Measurements from ENCODE around the gene SKOR2. TPM values are rescaled to one million over a fixed set of nuclear protein-coding genes. Genes with fewer than 3 reads are reported as not detected.

Gene SKOR2
- total RNA-seq, 4 donors from 2014 or later = not detected

DNA sequence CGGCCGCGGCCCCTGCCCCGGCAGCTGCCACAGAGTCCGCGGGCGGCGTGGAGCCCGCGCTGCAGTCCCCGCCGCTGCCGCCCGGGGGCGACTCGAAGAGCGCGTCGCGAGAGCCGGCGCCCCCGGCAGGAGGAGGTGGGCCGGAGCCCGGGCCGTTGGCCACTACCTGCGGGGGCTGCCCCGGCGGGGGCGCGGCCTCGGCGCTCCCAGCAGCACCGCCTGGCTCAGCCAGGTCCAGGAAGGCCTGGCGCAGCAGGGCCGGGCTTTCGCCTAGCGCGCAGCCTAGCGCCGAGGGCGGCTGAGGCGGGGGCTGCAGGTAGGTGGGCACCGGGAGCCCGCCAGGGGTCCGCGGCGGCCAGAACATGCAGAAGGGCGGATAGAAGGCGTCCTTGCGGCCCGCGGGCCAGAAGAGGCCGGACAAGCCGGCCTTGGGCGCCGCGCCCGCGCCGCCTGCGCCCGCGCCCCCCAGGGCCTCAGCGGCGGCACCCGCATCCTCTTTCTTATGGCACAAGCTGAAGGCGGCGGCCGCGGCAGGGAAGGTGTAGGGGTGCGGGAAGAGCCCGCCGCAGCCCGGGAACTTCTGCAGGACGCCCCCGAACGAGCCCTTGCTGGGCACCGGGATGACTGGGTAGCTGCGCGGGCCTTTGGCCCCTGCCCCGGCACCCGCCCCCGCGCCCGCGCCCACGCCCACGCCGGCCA is 3.9 kb downstream of the SKOR2 start:
- peaks cover 0 to 6% (median 0%) of the 10 kb centered on the region in 3 donors for H3K9me3 ChIP-seq
- ATAC-seq = no peak
- intact Hi-C loops (cut with DNase I; ENCODE audit: low total_unique reads) = no loop called here
- in situ Hi-C loops (cut with MboI; ENCODE audit: low sequenced_read_pairs in 4 of 4) = loop anchor here in 1 of 4 donors (25.0 kb wide), 1 partner anchor 490 kb away; no protein-coding TSS in a partner anchor
- H3K27me3 ChIP-seq = peaks cover 64 to 80% (median 66%) of the 10 kb centered on the region in 3 donors
- H3K4me3 ChIP-seq = no peak overlapping the region
- no peaks in the 10 kb centered on the region for H3K36me3 ChIP-seq
- no peak overlapping the region for H3K27ac ChIP-seq
- TF ChIP-seq, protein P1, sequence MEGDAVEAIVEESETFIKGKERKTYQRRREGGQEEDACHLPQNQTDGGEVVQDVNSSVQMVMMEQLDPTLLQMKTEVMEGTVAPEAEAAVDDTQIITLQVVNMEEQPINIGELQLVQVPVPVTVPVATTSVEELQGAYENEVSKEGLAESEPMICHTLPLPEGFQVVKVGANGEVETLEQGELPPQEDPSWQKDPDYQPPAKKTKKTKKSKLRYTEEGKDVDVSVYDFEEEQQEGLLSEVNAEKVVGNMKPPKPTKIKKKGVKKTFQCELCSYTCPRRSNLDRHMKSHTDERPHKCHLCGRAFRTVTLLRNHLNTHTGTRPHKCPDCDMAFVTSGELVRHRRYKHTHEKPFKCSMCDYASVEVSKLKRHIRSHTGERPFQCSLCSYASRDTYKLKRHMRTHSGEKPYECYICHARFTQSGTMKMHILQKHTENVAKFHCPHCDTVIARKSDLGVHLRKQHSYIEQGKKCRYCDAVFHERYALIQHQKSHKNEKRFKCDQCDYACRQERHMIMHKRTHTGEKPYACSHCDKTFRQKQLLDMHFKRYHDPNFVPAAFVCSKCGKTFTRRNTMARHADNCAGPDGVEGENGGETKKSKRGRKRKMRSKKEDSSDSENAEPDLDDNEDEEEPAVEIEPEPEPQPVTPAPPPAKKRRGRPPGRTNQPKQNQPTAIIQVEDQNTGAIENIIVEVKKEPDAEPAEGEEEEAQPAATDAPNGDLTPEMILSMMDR (IDR thresholded peaks at IDR 0.05 in 4 of 5, conservative IDR thresholded peaks at IDR 0.05 in 1 of 5) = peak in 2 of 5 experiments; percentile 15 to 34
- TF ChIP-seq POLR2A (IDR thresholded peaks at IDR 0.05) = no peak
- DNase-seq = no peak
- no peaks in the 10 kb centered on the region for H3K4me1 ChIP-seq

DNA sequence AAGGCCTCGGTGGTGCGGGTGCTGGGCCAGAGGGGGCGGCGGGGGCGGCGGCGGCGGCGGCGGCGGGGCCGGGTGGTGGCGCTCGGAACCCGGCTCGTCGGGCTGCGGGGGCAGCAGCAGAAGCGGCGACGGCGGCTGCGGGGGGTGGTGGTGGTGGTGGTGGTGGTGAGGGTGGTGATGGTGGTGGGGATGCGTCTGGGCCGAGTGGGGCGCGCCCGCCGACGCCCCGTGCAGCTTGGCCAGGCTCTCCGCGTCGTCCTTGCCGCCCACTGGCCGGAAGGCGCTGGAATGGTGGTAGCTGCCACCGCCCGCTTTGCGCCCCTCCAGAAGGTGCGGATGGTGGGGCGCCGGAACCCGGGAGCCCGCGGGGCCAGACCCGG is 4.4 kb downstream of the SKOR2 start:
- H3K4me1 ChIP-seq = no peaks in the 10 kb centered on the region
- in situ Hi-C loops (cut with MboI; ENCODE audit: low sequenced_read_pairs in 4 of 4) (loop anchor here in 1 of 4 donors (25.0 kb wide), 1 partner anchor 490 kb away; no protein-coding TSS in a partner anchor), intact Hi-C loops (cut with DNase I; ENCODE audit: low total_unique reads) (no loop called here)
- peaks cover 64 to 77% (median 65%) of the 10 kb centered on the region in 3 donors for H3K27me3 ChIP-seq
- H3K4me3 ChIP-seq = no peak overlapping the region
- H3K9me3 ChIP-seq = peaks cover 0 to 6% (median 0%) of the 10 kb centered on the region in 3 donors
- no peak overlapping the region for H3K27ac ChIP-seq
- no peaks in the 10 kb centered on the region for H3K36me3 ChIP-seq
- DNase-seq (no peak), ATAC-seq (no peak)
- TF ChIP-seq, protein P1 (IDR thresholded peaks at IDR 0.05 in 4 of 5, conservative IDR thresholded peaks at IDR 0.05 in 1 of 5) = no peak
- no peak for TF ChIP-seq POLR2A (IDR thresholded peaks at IDR 0.05)

DNA sequence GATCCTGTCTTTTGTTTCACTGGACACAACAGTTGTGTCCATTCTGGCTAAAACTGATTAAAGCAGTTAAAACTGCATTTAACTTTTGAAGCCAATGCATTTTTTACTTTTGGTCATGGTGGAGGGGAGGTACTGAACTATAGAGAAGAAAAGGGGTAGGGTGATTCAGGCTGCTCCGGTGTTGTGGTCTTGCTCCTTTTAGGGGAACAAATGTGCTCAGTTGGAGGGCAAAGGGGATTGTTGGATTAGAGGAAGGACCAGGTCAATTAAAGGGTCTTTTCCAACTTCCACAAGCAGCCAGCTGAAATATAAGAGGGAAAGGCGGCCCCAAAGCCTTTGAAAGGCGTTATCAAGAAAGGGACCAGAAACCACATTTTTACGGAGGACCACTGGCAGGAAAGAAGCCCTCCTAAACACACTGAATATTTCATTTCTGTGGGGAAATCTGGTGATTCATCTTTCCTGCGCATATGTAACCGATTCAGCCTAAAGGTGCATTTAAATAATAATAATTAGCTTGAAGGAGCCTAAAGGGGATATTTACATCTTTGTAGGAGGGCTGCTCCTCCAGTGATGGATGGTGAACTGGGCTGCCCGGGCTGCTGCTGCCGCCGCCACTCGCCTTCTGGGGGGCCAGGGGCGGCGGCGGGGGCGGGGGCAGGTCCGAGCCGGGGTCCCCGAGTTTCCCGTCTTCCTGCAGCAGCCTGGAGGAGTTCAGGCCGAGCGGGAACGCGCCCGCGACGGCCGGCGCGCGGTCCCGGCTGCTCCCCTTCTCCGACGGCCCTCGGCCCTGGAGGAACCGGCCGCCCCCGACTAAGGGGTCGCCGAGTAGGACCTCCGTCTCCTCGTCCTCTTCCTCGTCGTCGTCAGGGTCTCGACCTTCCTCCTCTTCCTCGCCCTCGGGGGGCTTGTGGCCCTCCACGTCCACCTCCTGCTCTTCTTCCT is 5.2 kb downstream of the SKOR2 start:
- H3K4me1 ChIP-seq = no peaks in the 10 kb centered on the region
- H3K27me3 ChIP-seq = peaks cover 64 to 76% (median 65%) of the 10 kb centered on the region in 3 donors
- H3K27ac ChIP-seq = no peak overlapping the region
- no peak for ATAC-seq
- no peak for TF ChIP-seq POLR2A (IDR thresholded peaks at IDR 0.05)
- TF ChIP-seq, protein P1 (IDR thresholded peaks at IDR 0.05 in 4 of 5, conservative IDR thresholded peaks at IDR 0.05 in 1 of 5) = no peak
- no peaks in the 10 kb centered on the region for H3K36me3 ChIP-seq
- in situ Hi-C loops (cut with MboI; ENCODE audit: low sequenced_read_pairs in 4 of 4) (loop anchor here in 1 of 4 donors (25.0 kb wide), 1 partner anchor 491 kb away; no protein-coding TSS in a partner anchor), intact Hi-C loops (cut with DNase I; ENCODE audit: low total_unique reads) (no loop called here)
- no peak overlapping the region for H3K4me3 ChIP-seq
- H3K9me3 ChIP-seq = peaks cover 0 to 6% (median 0%) of the 10 kb centered on the region in 3 donors
- no peak for DNase-seq

DNA sequence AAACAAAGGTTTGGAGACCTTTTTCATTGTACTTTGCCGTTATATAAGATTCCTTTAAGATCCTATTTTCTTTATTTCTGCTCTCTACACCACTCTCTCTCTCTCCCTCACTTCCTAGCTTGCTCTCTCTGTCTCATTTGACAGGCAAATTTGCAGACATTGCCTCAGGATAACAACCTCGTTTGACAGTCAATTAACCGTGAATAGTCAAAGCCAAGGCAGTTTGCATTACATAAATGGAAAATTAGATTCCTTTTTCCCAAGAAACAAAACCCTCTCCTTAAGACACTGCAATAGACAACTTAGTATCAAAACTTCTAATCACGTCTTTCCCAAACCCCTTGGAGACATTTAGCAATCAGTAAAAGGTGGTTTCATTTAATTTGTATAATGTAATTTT is 7.4 kb downstream of the SKOR2 start:
- intact Hi-C loops (cut with DNase I; ENCODE audit: low total_unique reads) = no loop called here
- H3K27me3 ChIP-seq = peaks cover 50 to 69% (median 51%) of the 10 kb centered on the region in 3 donors

More for the DNA sequence above, 7.4 kb downstream of the SKOR2 start:
- in situ Hi-C loops (cut with MboI; ENCODE audit: low sequenced_read_pairs in 4 of 4) = loop anchor here in 1 of 4 donors (25.0 kb wide), 1 partner anchor 493 kb away; no protein-coding TSS in a partner anchor
- Histone ChIP-seq H3K36me3 (no peaks in the 10 kb centered on the region), H3K4me3 (no peak overlapping the region), H3K27ac (no peak overlapping the region), H3K4me1 (no peaks in the 10 kb centered on the region), H3K9me3 (peaks cover 0 to 4% (median 0%) of the 10 kb centered on the region in 3 donors)
- no peak for TF ChIP-seq POLR2A (IDR thresholded peaks at IDR 0.05)
- TF ChIP-seq, protein P1 (IDR thresholded peaks at IDR 0.05 in 4 of 5, conservative IDR thresholded peaks at IDR 0.05 in 1 of 5) = no peak
- no peak for ATAC-seq
- DNase-seq = no peak
